ENCODE data around the gene IFT80. TPM values are rescaled to one million over a fixed set of nuclear protein-coding genes. Genes with fewer than 3 reads are reported as not detected.

Gene IFT80
- total and polyA plus RNA-seq, 2 donors from 2014 or later: 17.5 to 36.6 TPM

DNA sequence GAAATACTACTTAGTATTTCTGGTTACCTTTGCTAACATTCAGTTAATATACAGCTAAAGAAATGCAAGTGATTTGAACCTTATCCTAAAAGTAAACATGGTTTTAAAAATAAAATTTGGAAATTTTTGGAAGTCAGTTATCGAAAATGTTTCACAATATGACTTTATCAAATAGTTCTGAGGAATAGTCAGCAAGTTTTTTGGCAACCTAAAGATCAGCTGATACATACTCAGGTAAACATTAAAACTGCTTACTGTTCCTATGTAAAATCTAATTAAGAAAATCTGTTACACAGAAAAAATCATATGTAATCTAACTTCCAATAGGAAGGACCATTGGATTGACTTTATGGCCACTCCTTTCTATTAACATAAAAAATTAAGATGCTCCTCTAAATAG lies 24.1 kb downstream of the IFT80 start:
- H3K9me3 ChIP-seq (ENCODE audit: control insufficient read depth in 2 of 3, insufficient read depth in 1 of 3, low read length in 3 of 3): no peaks in the 10 kb centered on the region

DNA sequence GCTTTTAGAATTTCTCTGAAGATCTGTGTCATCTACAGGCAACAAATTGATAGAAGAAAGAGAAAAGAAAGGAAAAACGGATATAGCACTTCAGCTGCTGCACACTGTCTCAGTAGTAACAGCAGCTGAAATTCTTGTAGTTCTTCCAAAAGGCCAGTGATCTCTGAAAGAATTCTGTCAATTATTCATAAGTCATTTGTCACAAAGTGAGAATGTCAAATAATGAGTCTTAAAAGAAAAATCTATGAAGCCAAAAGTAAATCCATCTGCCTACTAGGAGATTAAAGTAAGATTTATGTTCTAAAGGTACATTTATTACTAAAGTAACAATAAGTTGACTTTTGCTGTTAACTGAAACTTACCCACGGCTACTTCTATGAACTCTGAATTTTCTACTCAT lies 24.6 kb downstream of the IFT80 start:
- no peak overlapping the region for H3K9ac ChIP-seq (ENCODE audit: low read length in 3 of 3)
- no peaks in the 10 kb centered on the region for H3K9me3 ChIP-seq (ENCODE audit: control insufficient read depth in 2 of 3, insufficient read depth in 1 of 3, low read length in 3 of 3)
- DNase-seq: no peak
- peaks cover 0 to 25% (median 0%) of the 10 kb centered on the region in 3 donors for H3K36me3 ChIP-seq (ENCODE audit: control insufficient read depth in 2 of 3, insufficient read depth in 3 of 3, low read length in 3 of 3)
- intact Hi-C loops (cut with DNase I): no loop called here
- H3K27ac ChIP-seq (ENCODE audit: low read depth in 2 of 2, low read length in 2 of 2): no peak overlapping the region
- H3K4me3 ChIP-seq (ENCODE audit: low read length in 3 of 3): no peak overlapping the region
- no peaks in the 10 kb centered on the region for H3K4me1 ChIP-seq (ENCODE audit: control insufficient read depth in 2 of 3, insufficient read depth in 2 of 3, low read depth in 1 of 3, low read length in 3 of 3)
- FAIRE-seq: no peak
- no peaks in the 10 kb centered on the region for H3K27me3 ChIP-seq (ENCODE audit: control insufficient read depth, insufficient read depth, low read length)
- TF ChIP-seq, protein P1, sequence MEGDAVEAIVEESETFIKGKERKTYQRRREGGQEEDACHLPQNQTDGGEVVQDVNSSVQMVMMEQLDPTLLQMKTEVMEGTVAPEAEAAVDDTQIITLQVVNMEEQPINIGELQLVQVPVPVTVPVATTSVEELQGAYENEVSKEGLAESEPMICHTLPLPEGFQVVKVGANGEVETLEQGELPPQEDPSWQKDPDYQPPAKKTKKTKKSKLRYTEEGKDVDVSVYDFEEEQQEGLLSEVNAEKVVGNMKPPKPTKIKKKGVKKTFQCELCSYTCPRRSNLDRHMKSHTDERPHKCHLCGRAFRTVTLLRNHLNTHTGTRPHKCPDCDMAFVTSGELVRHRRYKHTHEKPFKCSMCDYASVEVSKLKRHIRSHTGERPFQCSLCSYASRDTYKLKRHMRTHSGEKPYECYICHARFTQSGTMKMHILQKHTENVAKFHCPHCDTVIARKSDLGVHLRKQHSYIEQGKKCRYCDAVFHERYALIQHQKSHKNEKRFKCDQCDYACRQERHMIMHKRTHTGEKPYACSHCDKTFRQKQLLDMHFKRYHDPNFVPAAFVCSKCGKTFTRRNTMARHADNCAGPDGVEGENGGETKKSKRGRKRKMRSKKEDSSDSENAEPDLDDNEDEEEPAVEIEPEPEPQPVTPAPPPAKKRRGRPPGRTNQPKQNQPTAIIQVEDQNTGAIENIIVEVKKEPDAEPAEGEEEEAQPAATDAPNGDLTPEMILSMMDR (IDR thresholded peaks at IDR 0.05; ENCODE audit: borderline replicate concordance, extremely low read depth, insufficient read depth): no peak

More for the DNA sequence above, 24.1 kb downstream of the IFT80 start:
- no peak for FAIRE-seq
- DNase-seq: no peak
- H3K4me1 ChIP-seq (ENCODE audit: control insufficient read depth in 2 of 3, insufficient read depth in 2 of 3, low read depth in 1 of 3, low read length in 3 of 3): no peaks in the 10 kb centered on the region
- H3K27me3 ChIP-seq (ENCODE audit: control insufficient read depth, insufficient read depth, low read length): no peaks in the 10 kb centered on the region
- H3K9ac ChIP-seq (ENCODE audit: low read length in 3 of 3): no peak overlapping the region
- H3K27ac ChIP-seq (ENCODE audit: low read depth in 2 of 2, low read length in 2 of 2): no peak overlapping the region
- TF ChIP-seq, protein P1 (IDR thresholded peaks at IDR 0.05; ENCODE audit: borderline replicate concordance, extremely low read depth, insufficient read depth): no peak
- H3K4me3 ChIP-seq (ENCODE audit: low read length in 3 of 3): no peak overlapping the region
- intact Hi-C loops (cut with DNase I): no loop called here
- peaks cover 0 to 25% (median 0%) of the 10 kb centered on the region in 3 donors for H3K36me3 ChIP-seq (ENCODE audit: control insufficient read depth in 2 of 3, insufficient read depth in 3 of 3, low read length in 3 of 3)

DNA sequence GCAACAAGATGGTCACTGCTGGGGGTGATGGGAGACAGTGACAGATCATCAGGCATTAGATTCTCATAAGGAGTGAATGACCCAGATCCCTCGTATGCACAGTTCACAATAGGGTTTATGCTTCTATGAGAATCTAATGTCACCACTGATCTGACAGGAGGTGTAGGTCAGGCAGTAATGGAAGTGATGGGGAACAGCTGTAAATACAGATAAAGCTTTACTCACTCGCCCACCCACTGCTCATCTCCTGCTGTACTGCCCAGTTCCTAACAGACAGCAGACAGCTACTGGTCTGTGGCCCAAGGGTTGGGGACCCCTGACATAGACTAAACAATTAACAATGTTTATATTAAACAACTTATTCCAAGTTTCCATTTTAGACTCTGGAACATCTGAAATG lies 25.4 kb downstream of the IFT80 start:
- no peak overlapping the region for H3K9ac ChIP-seq (ENCODE audit: low read length in 3 of 3)
- H3K4me3 ChIP-seq (ENCODE audit: low read length in 3 of 3): no peak overlapping the region
- peaks cover 0 to 25% (median 0%) of the 10 kb centered on the region in 3 donors for H3K36me3 ChIP-seq (ENCODE audit: control insufficient read depth in 2 of 3, insufficient read depth in 3 of 3, low read length in 3 of 3)
- TF ChIP-seq, protein P1 (IDR thresholded peaks at IDR 0.05; ENCODE audit: borderline replicate concordance, extremely low read depth, insufficient read depth): no peak
- intact Hi-C loops (cut with DNase I): no loop called here
- no peak for FAIRE-seq
- no peaks in the 10 kb centered on the region for H3K9me3 ChIP-seq (ENCODE audit: control insufficient read depth in 2 of 3, insufficient read depth in 1 of 3, low read length in 3 of 3)
- DNase-seq: no peak
- H3K4me1 ChIP-seq (ENCODE audit: control insufficient read depth in 2 of 3, insufficient read depth in 2 of 3, low read depth in 1 of 3, low read length in 3 of 3): no peaks in the 10 kb centered on the region
- H3K27ac ChIP-seq (ENCODE audit: low read depth in 2 of 2, low read length in 2 of 2): no peak overlapping the region
- no peaks in the 10 kb centered on the region for H3K27me3 ChIP-seq (ENCODE audit: control insufficient read depth, insufficient read depth, low read length)

DNA sequence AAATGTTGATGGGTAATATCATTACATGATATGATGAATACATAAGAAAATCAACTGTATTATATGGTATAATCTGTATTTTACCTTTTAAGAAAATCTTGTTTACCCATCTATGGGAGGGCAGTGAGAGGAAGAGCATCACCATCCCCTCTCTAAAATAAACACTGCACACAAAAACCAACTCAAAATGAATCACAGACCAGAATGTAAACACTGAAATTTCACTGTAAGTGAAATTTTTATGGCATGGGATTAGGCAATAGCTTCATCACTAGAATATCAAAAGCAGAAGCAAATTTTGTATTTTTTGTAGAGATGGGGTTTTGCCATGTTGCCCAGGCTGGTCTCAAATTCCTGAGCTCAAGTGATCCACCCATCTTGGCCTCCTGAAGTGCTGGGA lies 26.2 kb downstream of the IFT80 start:
- H3K4me3 ChIP-seq (ENCODE audit: low read length in 3 of 3): no peak overlapping the region
- FAIRE-seq (no peak), DNase-seq (no peak)
- TF ChIP-seq, protein P1 (IDR thresholded peaks at IDR 0.05; ENCODE audit: borderline replicate concordance, extremely low read depth, insufficient read depth): no peak
- no peaks in the 10 kb centered on the region for H3K4me1 ChIP-seq (ENCODE audit: control insufficient read depth in 2 of 3, insufficient read depth in 2 of 3, low read depth in 1 of 3, low read length in 3 of 3)
- intact Hi-C loops (cut with DNase I): no loop called here
- no peaks in the 10 kb centered on the region for H3K27me3 ChIP-seq (ENCODE audit: control insufficient read depth, insufficient read depth, low read length)
- no peak overlapping the region for H3K27ac ChIP-seq (ENCODE audit: low read depth in 2 of 2, low read length in 2 of 2)
- H3K36me3 ChIP-seq (ENCODE audit: control insufficient read depth in 2 of 3, insufficient read depth in 3 of 3, low read length in 3 of 3): peaks cover 0 to 25% (median 0%) of the 10 kb centered on the region in 3 donors
- no peak overlapping the region for H3K9ac ChIP-seq (ENCODE audit: low read length in 3 of 3)
- no peaks in the 10 kb centered on the region for H3K9me3 ChIP-seq (ENCODE audit: control insufficient read depth in 2 of 3, insufficient read depth in 1 of 3, low read length in 3 of 3)

Data from kidney (tissue), 14 donors.